Fibroblast of mammary gland (primary cell): Measurements from ENCODE around the gene MAP3K20.
"Not testable (repeated sequence)": the region's sequence is repeated elsewhere in the genome, so short reads cannot be mapped to it uniquely, and the experiment has no call there.

ENCODE experiments used
- DNase-seq: peaks from one replicate; pipeline ENCODE4 v3.0.0-alpha.2; 2010; ENCODE audit warnings: low read depth
- H3K4me3 ChIP-seq: 2 replicates; pipeline ENCODE4 v1.5.1; 2011; ENCODE audit warnings: low read depth, mild to moderate bottlenecking, low read length, moderate library complexity; ENCODE audit not compliant: control insufficient read depth
- CTCF ChIP-seq: conservative IDR thresholded peaks from 2 replicates; pipeline ENCODE4 v1.5.1; 2011; ENCODE audit warnings: low read depth, low read length, inconsistent platforms; ENCODE audit not compliant: control insufficient read depth, insufficient read depth

The MAP3K20 gene

DNA sequence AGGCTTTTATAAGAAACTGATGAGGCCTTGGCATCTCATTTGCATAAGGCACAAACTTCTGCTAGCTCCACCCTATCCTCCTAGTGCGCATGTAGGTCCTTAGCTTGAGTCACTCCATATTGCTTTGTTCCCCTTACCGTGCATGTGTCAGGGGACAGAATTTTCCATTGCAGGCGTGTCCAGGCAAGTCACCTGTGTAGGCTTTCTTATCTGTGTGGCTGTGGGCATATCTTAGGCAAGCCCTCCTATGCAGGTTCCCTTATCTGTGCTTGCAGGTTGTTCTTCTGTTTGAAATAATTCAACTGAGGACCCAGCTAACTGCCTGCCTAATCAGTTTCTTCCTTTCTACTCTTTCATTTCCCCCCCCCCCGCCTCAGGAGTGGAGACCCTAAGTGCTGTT lies 215.8 kb downstream of the MAP3K20 start:
- no peak for TF ChIP-seq CTCF
- DNase-seq, result no peak
- H3K4me3 ChIP-seq, result no peak overlapping the region

DNA sequence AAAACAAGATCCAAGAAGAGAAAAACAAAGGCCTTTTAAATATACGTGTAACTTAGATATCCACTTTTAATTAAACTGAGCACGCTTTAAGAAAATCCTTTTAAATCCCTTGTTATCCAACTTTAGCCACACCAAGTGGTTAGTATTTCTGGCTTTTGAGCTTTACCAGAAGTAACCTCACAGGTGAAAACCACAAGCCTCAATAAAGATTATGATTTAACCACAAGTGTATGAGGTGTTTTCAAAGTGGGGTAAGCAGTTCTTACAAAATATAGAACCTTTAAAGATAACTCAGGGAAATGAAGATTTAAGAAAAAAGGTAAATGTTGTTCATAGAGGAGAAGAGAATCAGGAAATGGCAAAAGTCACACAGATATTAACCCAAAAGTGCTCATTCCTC lies 220.6 kb downstream of the MAP3K20 start:
- TF ChIP-seq CTCF, result no peak
- no peak overlapping the region for H3K4me3 ChIP-seq
- no peak for DNase-seq

DNA sequence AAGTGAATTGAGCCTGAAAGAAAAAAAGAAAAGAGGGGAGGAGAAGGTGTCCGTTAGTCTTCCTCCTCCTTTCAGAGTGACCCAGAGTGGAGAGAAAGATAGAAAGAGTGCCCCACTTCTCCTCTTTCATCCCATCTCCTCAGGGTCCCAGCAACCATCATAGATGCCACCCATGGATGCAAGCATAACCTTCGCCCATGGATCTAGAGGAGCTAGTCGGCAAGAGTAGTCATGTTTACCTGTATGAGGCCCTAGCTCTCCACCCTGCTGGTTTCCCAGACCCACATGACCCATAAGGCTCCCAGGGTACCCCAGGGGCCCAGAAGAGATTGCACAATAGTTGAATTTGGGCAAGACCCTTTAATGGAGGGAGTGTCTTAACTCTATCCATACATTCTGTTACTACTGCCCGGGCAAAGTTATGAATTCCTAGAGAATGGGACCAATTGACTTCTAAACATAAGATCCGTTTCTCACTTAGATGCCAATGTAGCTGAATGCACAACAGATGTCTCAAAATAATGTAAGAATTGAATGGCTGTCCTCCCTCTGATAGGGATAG lies 223.0 kb downstream of the MAP3K20 start:
- peak; percentile 5 for DNase-seq
- H3K4me3 ChIP-seq, result no peak overlapping the region
- TF ChIP-seq CTCF, result no peak

GRCh38 chr2:173299764-173300163 lies 224.1 kb downstream of the MAP3K20 start:
- no peak overlapping the region for H3K4me3 ChIP-seq
- TF ChIP-seq CTCF, result no peak
- no peak for DNase-seq

DNA sequence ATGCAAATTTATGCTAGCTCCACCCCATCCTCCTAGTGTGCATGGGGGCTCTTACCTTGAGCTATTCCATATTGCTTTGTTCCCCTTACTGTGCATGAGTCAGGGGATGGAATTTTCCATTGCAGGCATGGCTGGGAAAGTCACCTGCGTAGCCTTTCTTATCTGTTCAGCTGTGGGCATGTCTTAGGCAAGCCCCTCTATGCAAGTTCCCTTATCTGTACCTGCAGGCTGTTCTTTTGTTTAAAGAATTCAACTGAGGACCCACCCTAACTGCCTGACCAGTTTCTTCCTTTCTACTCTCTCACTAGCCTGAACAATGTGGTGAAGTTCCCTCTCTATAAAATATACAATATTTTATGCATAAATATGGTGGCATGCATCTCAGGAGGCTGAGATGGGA lies 224.8 kb downstream of the MAP3K20 start:
- H3K4me3 ChIP-seq, result no peak overlapping the region
- DNase-seq, result no peak
- no peak for TF ChIP-seq CTCF

DNA sequence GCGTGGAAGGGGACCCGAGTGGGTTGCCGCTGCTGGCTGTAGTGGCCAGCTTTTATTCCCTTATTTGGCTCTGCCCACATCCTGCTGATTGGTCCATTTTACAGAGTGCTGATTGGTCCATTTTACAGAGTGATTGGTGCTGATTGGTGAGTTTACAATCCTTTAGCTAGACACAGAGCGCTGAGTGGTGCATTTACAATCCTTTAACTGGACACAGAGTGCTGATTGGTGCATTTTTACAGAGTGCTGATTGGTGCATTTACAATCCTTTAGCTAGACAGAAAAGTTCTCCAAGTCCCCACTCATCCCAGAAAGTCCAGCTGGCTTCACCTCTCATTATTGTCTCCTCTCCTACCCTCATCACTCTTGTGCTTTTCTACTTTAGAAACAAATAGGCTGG lies 225.9 kb downstream of the MAP3K20 start:
- DNase-seq, H3K4me3 ChIP-seq: not testable (repeated sequence)

DNA sequence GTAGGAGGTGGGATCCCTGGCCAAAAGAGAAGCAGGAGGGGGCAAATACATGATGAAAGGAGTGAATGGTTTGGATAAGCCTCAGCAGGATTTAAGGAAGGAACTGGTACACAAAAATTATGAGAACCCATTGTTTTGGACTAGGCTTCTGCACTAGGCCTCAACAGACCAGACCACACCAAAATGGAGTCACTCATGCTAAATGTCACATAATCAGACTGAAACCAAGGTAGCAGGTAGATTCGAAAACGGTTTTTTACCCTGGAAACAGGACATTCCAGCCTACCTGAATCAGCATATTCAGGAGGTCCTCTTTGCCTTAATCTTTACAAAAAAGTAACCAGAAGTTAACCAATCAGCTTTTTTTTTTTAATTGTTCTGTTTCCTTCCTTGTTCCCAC lies 229.7 kb downstream of the MAP3K20 start:
- H3K4me3 ChIP-seq, result no peak overlapping the region
- no peak for DNase-seq
- no peak for TF ChIP-seq CTCF
